Measurements from ENCODE around the gene CORO1C.
"Not testable (repeated sequence)": the region's sequence is repeated elsewhere in the genome, so short reads cannot be mapped to it uniquely, and the experiment has no call there.

CORO1C gene

GRCh38 chr12:108672054-108672453 lies 59.3 kb downstream of the CORO1C start:
- no peak for DNase-seq (ENCODE audit: low read depth in 3 of 3)

GRCh38 chr12:108671110-108671509 lies 60.2 kb downstream of the CORO1C start:
- no peak for DNase-seq (ENCODE audit: low read depth in 3 of 3)

- no peak for DNase-seq (ENCODE audit: low read depth in 3 of 3)
Observed at GRCh38 chr12:108670066-108670631, 61.2 kb downstream of the CORO1C start.

- no peak for DNase-seq (ENCODE audit: low read depth in 3 of 3)
Observed at GRCh38 chr12:108668542-108668941, 62.8 kb downstream of the CORO1C start.

GRCh38 chr12:108668063-108668462 lies 63.3 kb downstream of the CORO1C start:
- no peak for DNase-seq (ENCODE audit: low read depth in 3 of 3)

- no peak for DNase-seq (ENCODE audit: low read depth in 3 of 3)
Observed at GRCh38 chr12:108667349-108667748, 64.0 kb downstream of the CORO1C start.

- no peak for DNase-seq (ENCODE audit: low read depth in 3 of 3)
Observed at GRCh38 chr12:108666401-108666881, 64.9 kb downstream of the CORO1C start.

GRCh38 chr12:108665608-108666202 lies 65.6 kb downstream of the CORO1C start:
- DNase-seq (ENCODE audit: low read depth in 3 of 3): no peak

- peak; percentile 72 to 77 (median 76) for DNase-seq (ENCODE audit: low read depth in 3 of 3)
Observed at GRCh38 chr12:108664338-108665258, 66.7 kb downstream of the CORO1C start.

GRCh38 chr12:108663324-108664015 lies 67.8 kb downstream of the CORO1C start:
- DNase-seq (ENCODE audit: low read depth in 3 of 3): no peak

GRCh38 chr12:108658115-108658514 lies 73.2 kb downstream of the CORO1C start:
- not testable (repeated sequence) for DNase-seq (ENCODE audit: low read depth in 3 of 3)

GRCh38 chr12:108657130-108657745 lies 74.1 kb downstream of the CORO1C start:
- DNase-seq (ENCODE audit: low read depth in 3 of 3): no peak

- DNase-seq (ENCODE audit: low read depth in 3 of 3): not testable (repeated sequence)
Observed at GRCh38 chr12:108656247-108656646, 75.1 kb downstream of the CORO1C start.

GRCh38 chr12:108655812-108656175 lies 75.5 kb downstream of the CORO1C start:
- DNase-seq (ENCODE audit: low read depth in 3 of 3): not testable (repeated sequence)

GRCh38 chr12:108654622-108655021 lies 76.7 kb downstream of the CORO1C start:
- DNase-seq (ENCODE audit: low read depth in 3 of 3): not testable (repeated sequence)

- DNase-seq (ENCODE audit: low read depth in 3 of 3): no peak
Observed at GRCh38 chr12:108653922-108654321, 77.4 kb downstream of the CORO1C start.

- no peak for DNase-seq (ENCODE audit: low read depth in 3 of 3)
Observed at GRCh38 chr12:108653082-108653516, 78.2 kb downstream of the CORO1C start.

- DNase-seq (ENCODE audit: low read depth in 3 of 3): no peak
Observed at GRCh38 chr12:108650083-108650482, 81.2 kb downstream of the CORO1C start.

- no peak for DNase-seq (ENCODE audit: low read depth in 3 of 3)
Observed at GRCh38 chr12:108649669-108650068, 81.6 kb downstream of the CORO1C start.

GRCh38 chr12:108649126-108649525 lies 82.2 kb downstream of the CORO1C start:
- DNase-seq (ENCODE audit: low read depth in 3 of 3): no peak

- DNase-seq (ENCODE audit: low read depth in 3 of 3): no peak
Observed at GRCh38 chr12:108648371-108648770, 82.9 kb downstream of the CORO1C start.
